HG03097 (cell line): ENCODE data around the gene FOXE1.

Experiments used
- ATAC-seq: cut with Tn5 transposase; IDR thresholded peaks from one replicate; pipeline ENCODE4 v1.9.1; 2021; ENCODE audit not compliant: unreplicated experiment, low FRiP score

Gene FOXE1

DNA sequence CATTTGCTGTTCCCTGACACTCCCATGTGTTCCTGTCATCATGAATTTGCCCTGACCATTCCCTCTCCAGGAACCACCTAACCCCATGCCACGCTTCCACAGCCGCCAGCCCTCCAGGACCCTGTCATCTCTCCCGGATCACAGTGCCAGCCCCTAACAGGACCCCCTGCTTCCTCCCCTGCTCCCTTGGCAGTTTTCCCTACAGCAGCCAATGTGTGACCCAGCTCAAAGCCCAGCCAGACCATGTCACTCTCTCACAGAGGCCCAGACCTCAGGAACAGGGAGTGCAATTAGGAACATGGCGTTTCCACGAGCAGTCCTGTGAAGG is 8.1 kb downstream of the FOXE1 start:
- no peak for ATAC-seq

DNA sequence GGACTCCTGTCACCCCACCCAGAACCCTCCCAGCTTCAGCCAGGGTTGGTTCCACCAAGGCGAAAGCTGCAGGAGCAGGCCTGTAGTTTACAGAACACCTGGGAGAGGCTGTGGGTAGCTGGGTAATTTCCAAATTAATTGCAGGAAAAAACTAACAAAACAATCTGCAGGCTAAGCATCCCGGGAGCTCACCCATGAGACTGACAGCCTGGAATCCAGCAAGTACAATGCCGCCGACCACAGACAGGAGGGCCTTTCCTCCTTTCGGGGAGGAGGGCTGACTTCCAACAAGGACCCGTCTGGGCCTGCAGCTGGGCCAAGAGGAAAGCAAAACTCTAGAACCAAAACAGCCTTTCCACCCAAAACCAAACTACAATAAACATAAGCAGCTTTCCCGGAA is 10.3 kb downstream of the FOXE1 start:
- no peak for ATAC-seq

DNA sequence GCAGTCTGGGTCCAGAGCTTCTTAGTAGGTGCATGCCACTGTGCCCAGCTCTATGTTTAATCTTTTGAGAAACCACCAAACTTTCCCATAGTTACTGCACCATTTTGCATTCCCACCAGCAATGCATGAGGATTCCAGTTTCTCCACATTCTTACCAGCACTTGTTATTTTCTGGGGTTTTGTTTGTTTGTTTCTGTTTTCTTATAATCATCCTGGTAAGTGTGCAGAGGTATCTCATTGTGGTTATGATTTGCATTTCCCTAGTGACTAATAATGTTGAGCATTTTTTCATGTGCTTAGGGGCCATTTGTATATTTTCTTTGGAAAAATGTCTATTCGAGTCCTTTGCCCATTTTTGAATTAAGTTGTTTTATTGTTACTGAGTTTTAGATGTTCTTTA is 11.4 kb downstream of the FOXE1 start:
- ATAC-seq: no peak

DNA sequence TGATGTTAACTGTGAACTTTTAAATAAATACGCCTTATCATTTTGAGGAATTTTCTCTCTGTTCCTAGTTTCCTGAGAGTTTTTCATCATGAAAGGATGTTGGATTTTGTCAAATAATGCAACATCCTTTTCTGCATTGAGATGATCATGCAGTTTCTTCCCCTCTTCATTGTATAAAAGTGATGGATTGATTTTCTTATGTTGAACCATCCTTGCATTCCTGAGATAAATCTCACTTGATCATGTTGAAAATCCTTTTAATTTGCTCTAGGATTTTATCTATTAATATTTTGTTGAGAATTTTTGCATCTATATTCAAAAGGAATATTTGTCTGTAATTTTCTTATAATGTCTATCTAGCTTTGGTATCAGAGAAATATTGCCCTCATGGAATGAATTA is 13.3 kb downstream of the FOXE1 start:
- no peak for ATAC-seq

DNA sequence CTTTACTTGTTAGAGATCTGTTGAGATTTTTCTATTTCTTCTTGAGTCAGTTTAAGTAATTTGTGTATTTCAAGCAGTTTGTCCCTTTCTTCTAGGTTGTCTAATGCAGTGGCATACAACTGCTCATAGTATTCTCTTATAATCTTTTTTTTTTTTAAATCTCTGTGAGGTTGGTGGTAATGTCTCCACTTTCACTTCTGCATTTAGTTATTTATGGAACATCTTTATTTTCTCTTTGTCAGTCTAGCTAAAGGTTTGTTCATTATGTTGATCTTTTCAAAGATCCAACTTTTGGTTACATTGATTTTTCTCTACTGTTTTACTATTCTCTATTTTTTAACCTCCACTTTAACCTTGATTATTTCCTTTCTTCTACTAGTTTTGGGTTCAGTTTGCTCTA is 13.8 kb downstream of the FOXE1 start:
- ATAC-seq: no peak

DNA sequence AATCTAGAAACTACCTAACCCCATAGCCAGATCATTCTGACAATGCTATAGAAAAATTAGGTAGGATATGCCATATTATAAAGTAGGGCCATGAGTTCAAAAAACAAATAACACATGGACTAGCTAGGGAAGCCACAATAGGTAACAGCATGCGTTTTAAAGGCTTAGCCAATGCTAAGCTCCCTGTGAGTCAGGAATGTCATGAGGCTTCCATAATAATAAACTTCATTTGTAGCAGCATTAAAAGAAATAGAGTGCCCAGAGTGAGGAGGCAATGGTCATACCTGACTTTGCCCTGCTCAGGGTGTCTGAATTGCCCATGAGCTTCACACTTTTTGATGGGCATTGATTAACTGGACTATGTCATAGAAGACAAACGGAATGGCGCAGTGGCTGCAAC is 15.8 kb downstream of the FOXE1 start:
- no peak for ATAC-seq

DNA sequence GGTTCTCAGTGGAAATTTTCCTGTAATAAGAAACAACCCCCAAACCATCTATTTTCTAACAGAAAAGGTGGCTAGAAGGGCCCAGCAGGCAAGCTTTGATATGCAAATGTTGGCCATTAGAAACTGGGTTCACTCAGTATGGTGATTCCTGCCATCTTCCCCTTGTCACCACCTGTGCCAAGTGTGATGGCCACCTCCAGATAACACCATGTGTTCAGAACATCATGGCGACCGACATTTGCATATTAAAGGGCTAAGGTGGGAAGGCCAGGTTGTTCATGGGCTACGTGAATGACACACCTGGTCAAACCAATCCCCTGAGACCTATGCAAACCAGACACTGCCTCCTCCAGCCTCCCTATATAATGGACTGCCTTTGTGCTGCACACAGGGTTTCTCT is 20.4 kb downstream of the FOXE1 start:
- ATAC-seq: no peak

DNA sequence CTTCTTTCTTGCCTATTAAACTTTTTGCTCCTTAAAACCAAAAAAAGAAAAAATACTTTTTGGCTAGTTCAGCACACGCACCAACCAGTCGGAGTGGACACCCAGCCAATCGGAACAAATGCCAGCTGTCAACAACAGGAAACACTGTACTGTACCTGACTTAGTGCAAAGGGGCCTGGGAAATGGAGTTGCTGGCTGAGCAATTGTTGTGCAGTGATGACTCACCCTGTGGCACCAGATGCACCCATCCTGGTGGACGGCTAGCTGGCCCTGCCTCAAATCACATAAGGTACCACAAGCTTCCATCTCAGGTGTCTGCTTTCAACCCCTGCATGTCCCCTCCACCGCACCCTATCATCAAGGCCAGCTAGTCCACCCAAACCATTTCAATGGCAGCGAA is 20.9 kb downstream of the FOXE1 start:
- no peak for ATAC-seq

DNA sequence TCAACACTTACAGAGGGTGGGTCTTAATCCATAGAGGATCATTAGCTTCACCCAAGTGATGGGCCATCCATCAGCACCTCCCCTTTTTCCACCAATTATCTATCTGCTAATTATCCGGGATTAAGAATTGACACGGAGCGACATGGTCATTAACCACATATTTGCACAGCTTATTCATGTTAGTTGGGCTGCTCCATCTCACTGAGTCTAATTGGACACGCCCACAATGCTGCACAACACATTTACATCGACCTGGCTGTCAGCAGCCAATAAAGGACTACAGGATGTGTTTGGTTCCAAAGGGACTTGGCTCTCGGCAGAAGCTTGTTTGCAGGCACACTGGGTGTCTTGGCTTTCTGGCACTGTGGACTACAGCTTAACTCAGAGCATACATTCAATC is 21.6 kb downstream of the FOXE1 start:
- no peak for ATAC-seq

DNA sequence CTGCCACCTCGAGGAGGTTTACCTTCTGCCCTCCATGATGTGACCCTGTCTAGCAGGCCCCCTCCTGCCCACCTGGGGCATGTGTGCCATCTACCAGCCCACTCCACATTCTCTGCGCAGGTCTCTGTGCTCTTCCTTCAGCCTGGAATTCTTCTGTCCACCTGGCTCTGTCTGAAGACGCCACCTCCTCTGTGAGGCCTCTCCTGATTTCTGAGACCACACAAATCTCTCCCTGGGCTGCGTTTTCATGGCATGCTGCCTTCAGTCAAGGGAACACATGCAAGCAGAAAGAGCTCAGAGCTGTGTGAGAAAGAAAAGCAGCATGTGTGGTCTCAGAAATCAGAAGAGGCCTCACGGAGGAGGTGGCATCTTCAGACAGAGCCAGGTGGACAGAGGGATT is 22.1 kb downstream of the FOXE1 start:
- no peak for ATAC-seq

DNA sequence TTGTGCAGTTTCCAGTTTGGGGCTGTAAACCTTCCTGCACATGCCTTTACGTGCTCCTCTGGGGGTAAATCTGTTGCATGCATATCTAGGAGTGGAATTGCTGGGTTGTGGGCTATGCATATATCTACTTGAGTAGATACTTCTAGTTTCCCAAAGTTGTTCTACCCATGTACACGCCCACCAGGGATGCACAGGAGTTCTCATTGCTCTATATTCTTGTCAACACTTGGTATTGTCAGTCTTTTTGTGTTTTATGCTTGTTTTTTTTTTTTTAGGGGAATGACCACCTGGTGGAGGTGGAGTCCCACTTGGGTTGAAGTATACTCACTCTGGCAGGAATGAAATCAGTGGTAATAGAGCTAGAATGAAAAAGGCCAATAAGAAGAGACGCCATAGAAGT is 23.0 kb downstream of the FOXE1 start:
- no peak for ATAC-seq

DNA sequence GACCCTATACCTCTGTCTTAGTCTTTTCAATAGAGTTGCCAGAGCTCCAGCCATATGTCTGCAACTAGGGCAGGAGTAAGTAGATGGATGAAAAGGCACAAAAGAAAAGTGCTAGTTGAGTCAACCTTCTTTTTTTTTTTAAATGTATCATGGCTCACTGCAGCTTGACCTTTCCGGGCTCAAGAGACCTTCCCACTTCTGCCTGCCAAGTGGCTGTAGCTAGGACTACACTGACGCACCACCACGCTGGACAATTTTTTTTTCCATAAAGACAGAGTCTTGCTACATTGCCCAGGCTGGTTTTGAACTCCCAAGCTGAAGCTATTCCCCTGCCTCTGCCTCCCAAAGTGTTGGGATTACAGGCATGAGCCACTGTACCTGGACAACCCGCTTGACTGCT is 27.3 kb downstream of the FOXE1 start:
- ATAC-seq: no peak

DNA sequence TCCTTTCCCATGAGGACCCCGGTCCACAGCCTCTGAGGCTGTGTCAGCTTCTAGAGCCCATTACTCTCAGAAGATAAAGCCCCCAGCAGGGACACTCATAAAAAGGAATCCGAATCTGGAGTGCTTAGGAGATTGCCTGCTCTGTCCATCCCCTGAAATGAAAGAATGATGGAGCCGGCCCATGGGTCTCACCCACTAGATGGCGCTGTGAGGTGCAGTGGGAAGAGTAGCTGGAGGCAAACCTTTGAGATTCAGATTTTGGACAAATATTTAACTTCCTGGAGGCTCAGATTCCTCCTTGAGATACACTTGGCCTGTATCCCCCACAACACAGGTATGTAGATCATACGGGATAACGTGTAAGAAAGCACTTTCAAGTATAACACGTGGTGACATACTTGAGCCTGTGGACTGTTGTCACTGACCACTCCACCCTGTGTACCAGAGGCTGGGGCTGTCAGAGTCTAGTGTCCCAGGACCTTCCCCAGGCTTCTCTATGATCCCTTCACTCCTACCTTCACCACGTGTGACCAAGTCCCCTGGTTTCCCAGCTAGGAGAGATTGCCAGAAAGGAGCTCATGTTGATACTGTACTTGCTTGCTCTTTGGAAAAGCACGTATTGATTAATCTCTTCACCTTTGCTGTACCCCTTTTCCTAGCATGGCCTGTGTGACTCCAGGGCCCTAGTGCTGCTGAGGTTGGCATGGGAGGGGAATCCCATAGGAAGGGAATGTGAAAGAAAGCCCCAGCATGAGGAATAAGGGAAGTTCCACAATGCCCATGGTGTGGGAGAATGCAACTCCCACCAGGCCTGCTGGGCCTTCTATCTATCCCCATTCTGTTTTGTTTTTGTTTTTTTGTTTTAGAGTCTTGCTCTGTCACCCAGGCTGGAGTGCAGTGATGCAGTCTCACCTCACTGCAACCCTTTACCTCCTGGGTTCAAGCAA is 37.2 kb downstream of the FOXE1 start:
- ATAC-seq: no peak

DNA sequence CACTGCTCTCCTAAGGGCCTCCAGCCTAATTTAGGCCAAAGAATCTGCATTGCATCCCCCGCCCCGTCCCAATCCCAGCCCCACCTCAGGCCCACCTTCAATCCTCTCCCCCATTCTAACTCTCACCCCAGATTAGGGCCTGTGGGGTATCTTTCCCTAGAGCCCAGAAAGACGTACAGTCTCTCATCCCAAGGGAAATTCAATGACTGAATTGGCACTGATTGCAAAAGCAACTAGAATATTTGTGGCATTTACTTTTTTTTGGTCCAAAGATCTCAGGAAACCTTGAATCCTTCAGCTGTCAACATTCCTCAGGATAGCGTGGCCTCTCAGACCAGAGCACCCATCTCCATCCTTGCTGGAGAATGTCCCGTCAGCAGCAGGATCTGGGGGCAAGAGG is 38.7 kb downstream of the FOXE1 start:
- no peak for ATAC-seq

DNA sequence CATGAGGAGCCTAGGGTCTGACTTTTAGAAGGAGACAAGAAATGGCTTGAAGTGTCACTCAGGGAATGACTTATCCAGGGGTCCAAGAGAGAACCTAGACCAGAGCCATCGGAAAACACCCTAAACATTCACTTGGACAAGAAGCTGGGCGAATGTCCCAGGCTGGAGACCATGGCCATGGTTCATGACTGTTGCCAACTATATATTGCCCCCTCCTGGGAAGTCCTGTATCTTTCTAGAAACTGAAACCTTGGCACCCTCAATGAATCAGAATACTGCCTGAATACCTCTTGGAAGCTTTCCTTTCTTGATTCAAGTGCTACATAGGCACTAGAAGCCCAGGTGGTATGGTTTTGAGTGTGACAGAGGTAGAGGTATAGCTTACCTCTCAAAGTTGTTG is 39.4 kb downstream of the FOXE1 start:
- ATAC-seq: no peak

DNA sequence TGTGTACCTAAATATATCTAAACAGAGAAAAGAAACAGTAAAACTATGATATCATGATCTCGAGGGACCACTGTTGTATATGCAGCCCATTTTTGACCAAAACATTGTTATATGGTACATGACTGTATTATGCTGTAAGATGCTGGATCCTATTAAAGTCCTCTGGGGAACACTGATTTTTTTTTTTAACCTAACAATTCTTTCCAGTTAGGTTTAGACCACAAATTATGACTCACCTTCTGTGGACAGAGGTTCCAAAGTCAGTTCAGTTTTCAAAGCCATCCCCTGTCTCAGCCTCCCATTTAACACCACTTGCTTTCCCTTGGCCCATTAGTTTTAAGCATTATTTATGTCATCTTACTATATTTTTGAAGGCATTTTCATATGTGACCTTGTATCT is 42.2 kb downstream of the FOXE1 start:
- ATAC-seq: no peak

DNA sequence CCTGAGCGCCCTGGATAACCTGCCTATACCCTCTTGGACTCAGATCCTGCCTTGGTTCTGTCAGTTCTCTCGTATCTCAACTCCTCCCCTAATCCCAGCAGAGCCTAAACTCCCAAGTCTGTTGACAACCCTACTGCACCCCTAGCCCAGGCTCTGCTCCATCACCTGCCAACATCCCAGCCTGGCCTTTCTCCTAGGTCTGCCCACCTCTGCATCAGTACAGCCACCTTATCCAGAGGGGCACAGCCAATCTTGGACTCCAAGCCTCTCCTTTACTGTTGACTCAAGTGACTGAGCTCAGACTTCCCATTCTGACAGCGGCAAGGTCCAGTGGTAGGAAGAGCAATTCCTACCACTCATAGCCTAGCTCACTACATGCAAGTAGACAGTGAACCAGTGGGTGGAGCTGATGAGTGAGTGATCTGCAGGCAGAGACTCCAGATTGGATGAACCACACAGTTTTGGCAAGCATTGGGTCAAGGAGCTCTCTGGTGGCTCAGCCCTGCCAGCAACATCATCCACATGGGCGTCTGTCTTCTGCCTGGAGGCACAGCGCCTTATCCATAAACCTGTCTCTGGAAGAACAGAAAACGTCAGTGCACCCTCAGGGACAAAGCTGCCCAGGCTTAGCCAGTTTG is 42.8 kb downstream of the FOXE1 start:
- ATAC-seq: no peak

DNA sequence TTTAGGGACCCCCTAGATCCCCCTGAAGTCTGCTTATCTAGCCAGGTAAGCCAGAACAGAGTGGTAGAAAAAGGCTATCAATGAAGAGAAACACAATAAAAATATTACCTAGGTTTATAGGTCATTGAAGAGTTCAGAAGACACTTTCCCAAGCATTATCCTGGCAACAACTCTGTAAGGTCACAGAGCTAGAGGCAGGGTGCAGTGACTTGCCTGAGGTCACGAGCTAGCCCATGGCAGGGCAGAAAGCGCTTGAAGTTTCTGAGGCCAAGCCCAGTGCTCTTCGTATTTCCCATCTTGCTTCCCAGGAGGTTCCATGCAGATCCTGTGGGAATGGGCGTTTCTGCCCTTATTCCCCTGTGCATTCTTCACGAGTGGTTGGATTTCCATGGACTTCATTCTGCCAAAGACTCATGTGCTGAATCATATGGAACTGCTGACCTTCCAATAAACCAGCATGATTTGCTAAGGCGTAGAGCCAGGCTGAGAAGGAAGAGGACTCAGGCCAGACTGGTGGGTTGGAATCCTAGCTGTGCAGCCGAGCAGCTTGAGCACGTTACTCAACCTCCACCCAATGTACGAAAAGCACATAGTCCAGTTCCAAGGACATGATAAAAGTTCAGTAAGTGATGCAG is 47.2 kb downstream of the FOXE1 start:
- ATAC-seq: no peak

DNA sequence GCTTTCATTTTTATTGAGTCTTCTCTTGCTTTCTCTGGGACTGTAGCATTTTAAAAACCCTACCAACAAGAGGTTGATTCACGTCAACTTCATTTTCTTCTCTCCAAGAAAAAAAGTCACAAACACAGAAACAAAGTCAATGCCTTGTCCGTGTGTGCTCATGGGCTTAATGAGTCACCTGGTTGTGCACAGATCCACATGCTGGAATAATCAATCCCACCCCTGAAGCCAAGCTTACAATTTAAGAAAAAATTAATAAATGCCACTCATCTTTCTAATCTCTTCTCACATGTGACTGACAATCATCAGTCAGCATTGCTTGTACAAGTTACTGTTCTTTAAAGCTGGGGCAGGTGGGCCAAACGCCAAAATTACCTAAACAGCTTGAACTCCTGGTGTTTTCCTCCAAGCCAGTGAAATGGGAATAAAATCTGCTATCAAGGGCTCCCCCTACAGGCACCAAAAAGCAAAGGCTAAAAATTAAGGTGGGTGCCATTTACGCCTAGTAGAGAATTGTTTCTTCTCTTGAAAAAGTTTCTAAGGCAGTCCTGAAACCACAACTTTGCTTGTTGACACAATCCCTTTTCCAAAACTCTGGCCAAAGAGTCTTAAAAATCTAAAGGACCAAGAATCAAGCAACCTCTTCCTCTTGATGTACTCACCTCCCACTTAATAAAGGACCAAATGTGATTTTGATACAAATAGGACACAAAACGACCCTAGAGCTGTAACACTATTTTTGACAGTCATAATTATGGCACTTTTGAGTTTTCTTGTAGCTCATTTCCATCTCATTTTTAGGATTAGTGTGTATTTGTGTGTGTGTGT is 47.9 kb downstream of the FOXE1 start:
- no peak for ATAC-seq

DNA sequence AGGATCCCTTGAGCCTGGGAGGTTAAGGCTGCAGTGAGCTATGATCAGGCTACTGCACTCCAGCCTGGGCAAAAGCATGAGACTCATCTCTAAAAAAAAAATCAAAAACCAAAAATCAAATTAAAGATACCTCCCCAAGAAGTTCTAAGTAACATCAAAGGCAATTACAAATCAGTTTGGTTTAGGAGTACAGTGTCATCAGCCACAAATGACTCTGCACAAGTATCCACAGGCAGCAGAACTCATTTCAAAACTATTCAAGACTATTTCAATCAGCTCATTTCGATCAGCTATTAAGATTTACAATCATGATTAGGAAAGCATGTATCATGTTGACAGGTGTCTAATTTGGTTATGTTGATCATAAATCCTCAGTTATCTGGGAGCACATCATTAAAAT is 50.2 kb downstream of the FOXE1 start:
- no peak for ATAC-seq

DNA sequence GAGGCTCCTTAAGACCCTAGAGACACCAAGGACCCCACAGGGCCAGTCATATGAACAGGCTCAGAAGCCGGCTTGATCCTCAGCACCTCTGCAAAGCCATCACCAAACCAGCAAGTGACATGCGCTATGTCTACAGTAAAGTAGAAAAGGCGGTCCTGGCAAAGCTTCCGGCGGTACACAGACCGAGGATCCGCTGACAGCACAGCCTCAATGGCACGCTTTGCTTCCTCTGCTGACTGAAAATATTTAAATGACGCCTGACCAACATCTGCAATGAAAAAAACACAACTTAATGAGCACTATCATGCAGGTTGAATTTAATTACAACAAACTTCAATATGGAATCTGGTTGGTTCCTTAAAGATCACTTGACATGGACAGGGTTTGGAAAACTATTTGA is 51.7 kb downstream of the FOXE1 start:
- ATAC-seq: no peak
